Spinal cord (tissue), 10 donors: ENCODE data around the gene WDFY3. TPM values are rescaled to one million over a fixed set of nuclear protein-coding genes. Genes with fewer than 3 reads are reported as not detected.

Source experiments
- DNase-seq, 6 donors: peaks; one replicate each; pipeline versions ENCODE4 v3.0.0 to v3.0.0-alpha.2; 2013 to 2015; ENCODE audit warnings: low spot score in 6 of 6, low read depth in 4 of 6
- H3K27ac ChIP-seq: one replicate; pipeline ENCODE4 v1.5.1; 2013; ENCODE audit warnings: low read depth, low read length, control low read depth
- H3K27me3 ChIP-seq: one replicate; pipeline ENCODE4 v1.6.1; 2013; ENCODE audit warnings: low read length; ENCODE audit not compliant: control insufficient read depth, insufficient read depth
- H3K36me3 ChIP-seq: one replicate; pipeline ENCODE4 v1.6.1; 2013; ENCODE audit warnings: low read length; ENCODE audit not compliant: control insufficient read depth, insufficient read depth
- H3K4me1 ChIP-seq: one replicate; pipeline ENCODE4 v1.6.1; 2013; ENCODE audit warnings: low read length; ENCODE audit not compliant: control insufficient read depth, insufficient read depth
- H3K4me3 ChIP-seq: one replicate; pipeline ENCODE4 v1.5.1; 2013; ENCODE audit warnings: low read depth, low read length, control low read depth
- H3K9me3 ChIP-seq: one replicate; pipeline ENCODE4 v1.6.1; 2013; ENCODE audit warnings: low read length; ENCODE audit not compliant: control insufficient read depth, insufficient read depth
- WGBS: methylation state at CpG from one replicate; pipeline ENCODE4 v1.1.5; 2013; ENCODE audit warnings: missing lambda C conversion rate; ENCODE audit not compliant: insufficient coverage; 5-methylcytosine and 5-hydroxymethylcytosine counted together
- polyA plus RNA-seq, 2 donors: library from polyadenylated mRNA; unstranded; fragments of 120-200 nt; gene quantifications; one replicate each; pipeline ENCODE4 v1.2.1, GENCODE V29; 2013; ENCODE audit not compliant: insufficient read length in 2 of 2
- total RNA-seq, 2 donors: library from RNA; depleted of rRNA in 1 of 2; stranded (reverse); fragments of 120-200 nt in 1 of 2; fragments of >200 nt in 1 of 2; gene quantifications; one replicate each; pipeline versions ENCODE4 v1.2.3 to v1.2.4, GENCODE V29; 2013 to 2014
- donor health status: healthy.

WDFY3 gene
- total and polyA plus RNA-seq, 4 donors, result 33.7 to 179 (median 78.4) TPM

- Histone ChIP-seq H3K4me3 (no peak overlapping the region), H3K27ac (no peak overlapping the region), H3K27me3 (no peaks in the 10 kb centered on the region), H3K4me1 (no peaks in the 10 kb centered on the region), H3K36me3 (peaks cover 8% of the 10 kb centered on the region), H3K9me3 (no peaks in the 10 kb centered on the region)
- DNase-seq, result peak in 1 of 6 donors; percentile 34
- no CpG with 5 or more reads among the region's 3 CpGs for WGBS
These were observed 170.1 kb downstream of the WDFY3 start for GRCh38 chr4:84796394-84796793.

DNA sequence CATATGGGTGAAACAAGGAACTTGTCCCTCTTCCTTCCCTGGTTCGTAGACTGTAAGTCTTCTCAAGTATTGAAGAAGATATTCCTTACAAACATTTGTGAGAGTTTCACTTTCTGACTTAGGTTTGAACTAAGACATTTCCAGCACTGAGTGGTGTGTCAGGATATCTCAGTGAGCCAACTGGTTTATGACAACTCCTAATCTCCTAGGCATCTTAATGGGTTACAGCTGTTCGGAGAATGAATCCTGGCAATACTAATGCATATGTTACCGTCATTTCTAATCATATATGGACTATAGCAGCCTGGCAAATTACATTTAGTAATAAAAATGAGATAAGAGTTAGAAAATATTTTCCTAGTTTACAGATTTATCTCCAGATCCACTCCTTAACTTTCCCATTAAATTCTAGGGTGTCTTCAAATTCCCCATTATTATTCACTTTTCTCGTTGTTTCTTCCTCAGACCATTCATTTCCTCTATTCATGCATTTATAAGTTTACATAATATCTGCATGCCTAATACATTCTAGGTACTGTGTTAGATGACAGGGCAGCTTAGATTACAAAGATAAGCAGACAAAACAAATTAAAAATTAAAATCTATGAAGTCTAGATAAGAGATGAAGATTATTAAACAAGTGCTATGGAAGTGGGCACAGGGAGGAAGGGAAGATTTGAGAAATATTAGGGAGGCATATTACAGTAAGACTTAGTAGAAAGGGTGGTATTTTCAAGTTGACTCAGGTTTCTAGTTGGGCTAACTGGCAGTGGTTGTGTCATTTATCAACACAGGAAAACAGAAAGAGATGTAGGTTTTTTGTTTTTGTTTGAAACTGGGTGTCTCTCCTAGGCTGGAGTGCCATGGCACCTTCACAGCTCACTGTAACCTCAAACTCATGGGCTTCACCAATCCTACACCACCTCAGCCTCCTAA is 173.9 kb downstream of the WDFY3 start:
- Histone ChIP-seq H3K4me3 (no peak overlapping the region), H3K36me3 (peaks cover 12% of the 10 kb centered on the region), H3K27ac (no peak overlapping the region), H3K9me3 (no peaks in the 10 kb centered on the region), H3K4me1 (no peaks in the 10 kb centered on the region), H3K27me3 (no peaks in the 10 kb centered on the region)
- WGBS, result no CpG with 5 or more reads among the region's 4 CpGs
- peak in 1 of 6 donors; percentile 28 for DNase-seq

DNA sequence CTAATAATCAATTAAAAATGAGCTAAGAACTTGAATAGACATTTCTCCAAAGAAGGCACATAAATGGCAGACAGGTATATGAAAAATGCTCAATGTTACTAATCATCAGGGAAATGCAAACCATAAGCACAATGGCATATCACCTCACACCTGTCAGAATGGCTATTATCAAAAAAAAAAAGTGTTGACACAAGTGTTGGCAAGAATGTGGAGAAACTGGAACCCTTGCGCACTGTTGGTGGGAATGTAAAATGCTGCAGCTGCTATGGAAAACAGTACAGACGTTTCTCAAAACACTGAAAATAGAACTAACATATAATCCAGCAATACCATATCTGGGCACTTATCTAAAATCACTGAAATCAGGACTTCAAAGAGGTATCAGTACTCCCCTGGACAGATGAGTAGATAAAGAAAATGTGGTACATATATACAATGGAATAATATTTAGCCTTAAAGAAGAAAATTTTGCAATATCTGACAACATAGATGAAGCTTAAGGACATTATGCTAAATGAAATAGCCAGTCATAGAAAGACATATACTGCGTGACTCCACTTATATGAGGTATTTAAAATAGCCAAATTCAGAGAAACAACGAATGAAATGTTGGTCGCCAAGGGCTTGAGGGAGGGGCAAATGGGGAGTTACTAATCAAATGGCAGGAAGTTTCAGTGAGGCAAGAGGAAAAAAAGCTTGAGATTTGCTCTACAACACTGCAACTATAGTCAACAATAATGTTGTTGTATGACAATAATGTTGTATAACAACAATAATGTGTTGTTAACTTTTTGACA is 175.5 kb downstream of the WDFY3 start:
- no CpG with 5 or more reads among the region's 5 CpGs for WGBS
- Histone ChIP-seq H3K27ac (no peak overlapping the region), H3K36me3 (peaks cover 9% of the 10 kb centered on the region), H3K4me1 (no peaks in the 10 kb centered on the region), H3K27me3 (no peaks in the 10 kb centered on the region), H3K4me3 (no peak overlapping the region), H3K9me3 (no peaks in the 10 kb centered on the region)
- DNase-seq, result no peak

- H3K27ac ChIP-seq, result no peak overlapping the region
- H3K9me3 ChIP-seq, result no peaks in the 10 kb centered on the region
- no CpG with 5 or more reads among the region's 1 CpG for WGBS
- peaks cover 25% of the 10 kb centered on the region for H3K36me3 ChIP-seq
- H3K4me3 ChIP-seq, result no peak overlapping the region
- H3K4me1 ChIP-seq, result no peaks in the 10 kb centered on the region
- no peak for DNase-seq
- no peaks in the 10 kb centered on the region for H3K27me3 ChIP-seq
These were observed 180.0 kb downstream of the WDFY3 start for GRCh38 chr4:84786478-84786877.

GRCh38 chr4:84782517-84782916 is 184.0 kb downstream of the WDFY3 start:
- no peak overlapping the region for H3K27ac ChIP-seq
- WGBS, result 93% methylated on average over 2 of the region's 4 CpGs

GRCh38 chr4:84780719-84781118 is 185.8 kb downstream of the WDFY3 start:
- Histone ChIP-seq H3K4me3 (no peak overlapping the region), H3K9me3 (no peaks in the 10 kb centered on the region), H3K27ac (no peak overlapping the region), H3K36me3 (peaks cover 30% of the 10 kb centered on the region), H3K4me1 (no peaks in the 10 kb centered on the region), H3K27me3 (no peaks in the 10 kb centered on the region)
- no CpG with 5 or more reads among the region's 3 CpGs for WGBS
- no peak for DNase-seq

More at GRCh38 chr4:84782517-84782916, 184.0 kb downstream of the WDFY3 start:
- Histone ChIP-seq H3K27me3 (no peaks in the 10 kb centered on the region), H3K36me3 (peaks cover 30% of the 10 kb centered on the region), H3K4me1 (no peaks in the 10 kb centered on the region), H3K9me3 (no peaks in the 10 kb centered on the region), H3K4me3 (no peak overlapping the region)
- DNase-seq, result no peak

DNA sequence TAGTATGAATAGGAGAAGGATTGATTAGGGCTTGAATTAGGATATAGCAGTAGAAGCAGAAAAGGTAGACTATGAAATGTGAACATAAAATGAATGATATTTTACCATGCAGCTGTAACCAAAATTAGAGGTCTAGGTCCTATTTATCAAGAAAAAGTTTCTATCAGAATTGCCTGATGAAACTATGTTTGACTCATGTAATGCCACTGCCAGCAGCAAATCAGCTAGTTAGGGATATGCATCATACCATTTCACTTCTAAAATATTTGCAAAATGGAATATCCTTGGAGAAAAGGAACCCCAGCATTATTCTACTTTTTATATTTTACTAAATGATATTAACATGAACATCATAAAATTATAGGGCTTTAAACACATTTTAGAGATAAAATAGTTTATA is 188.4 kb downstream of the WDFY3 start:
- no peak for DNase-seq
- H3K27me3 ChIP-seq, result no peaks in the 10 kb centered on the region
- H3K36me3 ChIP-seq, result peaks cover 24% of the 10 kb centered on the region
- no peak overlapping the region for H3K4me3 ChIP-seq
- no peaks in the 10 kb centered on the region for H3K9me3 ChIP-seq
- H3K4me1 ChIP-seq, result no peaks in the 10 kb centered on the region
- no peak overlapping the region for H3K27ac ChIP-seq

DNA sequence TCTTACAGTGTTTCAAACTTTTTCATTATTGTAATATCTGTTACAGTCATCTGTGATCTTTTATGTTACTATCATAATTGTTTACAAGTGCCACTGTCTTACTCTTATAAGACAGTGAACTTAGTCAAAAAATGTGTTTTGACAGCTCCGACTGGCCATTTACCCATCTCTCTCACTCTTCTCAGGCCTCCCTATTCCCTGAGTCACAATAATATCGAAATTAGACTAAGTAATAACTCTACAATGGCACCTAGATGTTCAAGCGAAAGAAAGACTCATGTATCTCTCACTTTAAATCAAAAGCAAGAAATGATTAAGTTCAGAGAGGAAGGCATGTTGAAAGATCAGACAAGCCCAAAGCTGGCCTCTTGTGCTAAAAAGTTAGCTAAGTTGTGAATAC is 199.3 kb downstream of the WDFY3 start:
- WGBS, result no CpG with 5 or more reads among the region's 3 CpGs
- H3K4me1 ChIP-seq, result no peaks in the 10 kb centered on the region
- no peak overlapping the region for H3K27ac ChIP-seq
- H3K9me3 ChIP-seq, result no peaks in the 10 kb centered on the region
- no peak overlapping the region for H3K4me3 ChIP-seq
- DNase-seq, result no peak
- H3K36me3 ChIP-seq, result peaks cover 7% of the 10 kb centered on the region
- H3K27me3 ChIP-seq, result no peaks in the 10 kb centered on the region

- H3K27ac ChIP-seq, result no peak overlapping the region
- H3K27me3 ChIP-seq, result no peaks in the 10 kb centered on the region
- DNase-seq, result no peak
These were observed 213.0 kb downstream of the WDFY3 start for GRCh38 chr4:84753321-84753972.

More at GRCh38 chr4:84753321-84753972, 213.0 kb downstream of the WDFY3 start:
- no peaks in the 10 kb centered on the region for H3K4me1 ChIP-seq
- H3K9me3 ChIP-seq, result no peaks in the 10 kb centered on the region
- WGBS, result 92% methylated on average over 3 of the region's 7 CpGs
- H3K4me3 ChIP-seq, result no peak overlapping the region
- H3K36me3 ChIP-seq, result peaks cover 13% of the 10 kb centered on the region
